HT-29 (cell line): ENCODE results near the gene DCAF17. TPM values are rescaled to one million over a fixed set of nuclear protein-coding genes. Genes with fewer than 3 reads are reported as not detected.

Experiments used
- DNase-seq: peaks from one replicate; pipeline ENCODE4 v3.0.0-alpha.2; 2015; ENCODE audit warnings: low spot score
- total RNA-seq: library from RNA; depleted of rRNA; stranded (reverse); fragments of >200 nt; shearing (Covaris generic); gene quantifications from 2 replicates; pipeline ENCODE4 v1.2.3, GENCODE V29; 2014; rRNA removed

Gene DCAF17, protein sequence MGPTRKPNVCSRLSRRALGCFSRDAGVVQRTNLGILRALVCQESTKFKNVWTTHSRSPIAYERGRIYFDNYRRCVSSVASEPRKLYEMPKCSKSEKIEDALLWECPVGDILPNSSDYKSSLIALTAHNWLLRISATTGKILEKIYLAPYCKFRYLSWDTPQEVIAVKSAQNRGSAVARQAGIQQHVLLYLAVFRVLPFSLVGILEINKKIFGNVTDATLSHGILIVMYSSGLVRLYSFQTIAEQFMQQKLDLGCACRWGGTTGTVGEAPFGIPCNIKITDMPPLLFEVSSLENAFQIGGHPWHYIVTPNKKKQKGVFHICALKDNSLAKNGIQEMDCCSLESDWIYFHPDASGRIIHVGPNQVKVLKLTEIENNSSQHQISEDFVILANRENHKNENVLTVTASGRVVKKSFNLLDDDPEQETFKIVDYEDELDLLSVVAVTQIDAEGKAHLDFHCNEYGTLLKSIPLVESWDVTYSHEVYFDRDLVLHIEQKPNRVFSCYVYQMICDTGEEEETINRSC
- total RNA-seq = 3.8 and 4.4 TPM in 2 replicates

DNA sequence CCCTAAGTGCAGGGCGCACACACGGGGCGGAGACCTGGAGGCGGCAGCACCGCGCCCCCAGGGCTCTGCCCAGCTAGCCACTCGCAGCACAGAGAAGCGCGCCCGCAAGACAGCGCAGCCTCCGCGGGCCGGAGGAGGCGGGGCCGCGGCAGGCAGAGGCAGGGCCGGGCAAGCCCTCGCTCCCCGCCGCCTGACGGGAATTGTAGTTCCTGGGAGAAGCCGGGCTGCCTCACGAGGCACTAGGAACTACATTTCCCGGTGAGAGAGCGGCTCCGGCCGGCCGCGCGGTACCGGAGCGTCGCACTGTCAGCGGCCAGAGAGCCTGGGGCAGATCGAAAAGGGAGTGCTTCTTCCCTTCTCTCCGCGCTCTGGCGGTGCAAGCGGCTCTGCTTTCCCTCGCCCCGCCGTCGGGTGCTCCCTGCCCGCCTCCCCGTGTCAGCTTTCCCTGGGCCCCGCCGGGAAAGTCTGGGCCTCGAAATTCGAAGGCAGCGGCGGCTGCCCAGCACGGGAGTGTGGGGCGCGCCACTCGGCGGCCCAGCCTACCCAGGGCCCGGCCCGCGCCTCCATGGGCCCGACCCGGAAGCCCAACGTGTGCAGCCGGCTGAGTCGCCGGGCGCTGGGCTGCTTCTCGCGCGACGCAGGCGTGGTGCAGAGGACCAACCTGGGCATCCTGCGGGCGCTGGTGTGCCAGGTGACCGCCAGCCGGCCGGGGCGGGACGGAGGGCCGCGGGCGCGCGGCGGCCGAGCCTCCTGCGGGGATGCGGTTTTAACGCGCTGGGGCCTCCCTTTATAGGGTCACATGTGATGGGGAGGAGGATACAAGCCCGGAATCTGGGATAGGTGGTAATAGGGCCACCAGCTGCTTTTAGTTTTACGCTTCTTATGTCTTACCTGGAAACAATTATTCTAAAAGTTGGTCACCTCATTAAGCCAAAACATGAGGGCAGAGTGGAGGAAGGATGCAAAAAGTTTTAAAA is at the start of gene DCAF17:
TSS of gene DCAF17 (plus strand) at position 214 of the 977 bp plus-strand sequence. CDS start at position 566, 352 bp downstream.
- DNase-seq = peak; percentile 97

DNA sequence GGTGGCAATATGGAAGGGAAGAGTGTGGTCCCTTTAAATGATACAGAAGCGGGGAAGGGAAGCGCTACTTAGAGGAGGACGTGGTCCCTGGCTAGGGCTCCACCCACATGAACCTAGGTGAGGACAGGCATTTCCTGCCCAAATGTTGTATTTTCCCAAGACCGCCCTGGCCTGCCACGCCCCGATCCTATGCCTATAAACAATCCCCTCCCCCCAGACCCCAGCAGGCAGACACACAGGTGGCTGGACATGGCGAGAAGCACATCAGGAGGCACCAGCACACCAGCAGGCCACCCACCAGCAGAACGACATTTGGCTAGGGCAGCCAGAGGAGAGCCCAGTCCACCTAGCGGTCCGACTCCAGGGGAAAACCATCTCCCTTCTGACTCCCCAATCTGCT is 47.4 kb upstream of the DCAF17 start:
- DNase-seq = no peak

DNA sequence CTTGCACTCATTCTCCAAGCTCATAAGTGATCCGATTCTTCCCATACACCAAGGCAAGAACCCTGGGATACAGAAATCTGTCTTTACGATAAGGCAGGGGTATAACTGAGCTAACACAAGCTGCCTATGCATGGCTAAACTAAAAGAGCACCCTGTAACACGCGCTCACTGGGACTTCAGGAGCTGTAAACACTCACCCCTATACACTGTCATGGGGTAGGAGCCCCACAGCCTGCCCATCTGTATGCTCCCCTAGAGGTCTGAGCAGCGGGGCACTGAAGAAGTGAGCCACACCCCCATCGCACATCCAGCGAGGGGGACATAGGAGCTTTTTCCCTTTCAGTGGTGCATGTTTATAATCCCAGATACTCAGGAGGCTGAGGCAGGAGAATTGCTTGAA is 47.0 kb upstream of the DCAF17 start:
- DNase-seq = no peak

DNA sequence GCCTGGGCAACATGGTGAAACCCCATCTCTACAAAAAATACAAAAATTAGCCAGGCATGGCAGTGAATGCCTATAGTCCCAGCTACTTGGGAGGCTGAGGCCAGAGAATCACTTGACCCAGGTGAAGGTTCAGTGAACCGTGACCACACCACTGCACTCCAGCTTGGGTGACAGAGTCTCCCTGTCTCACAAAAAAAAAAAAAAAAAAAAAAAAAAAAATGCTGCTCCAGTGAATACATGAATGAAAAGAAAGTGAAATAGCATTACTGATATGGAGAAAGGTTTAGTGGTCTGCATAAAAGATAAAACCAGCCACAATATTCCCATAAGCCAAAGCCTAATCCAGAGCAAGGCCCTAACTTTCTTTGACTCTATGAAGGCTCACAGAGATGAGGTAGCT is 44.7 kb upstream of the DCAF17 start:
- DNase-seq = no peak

DNA sequence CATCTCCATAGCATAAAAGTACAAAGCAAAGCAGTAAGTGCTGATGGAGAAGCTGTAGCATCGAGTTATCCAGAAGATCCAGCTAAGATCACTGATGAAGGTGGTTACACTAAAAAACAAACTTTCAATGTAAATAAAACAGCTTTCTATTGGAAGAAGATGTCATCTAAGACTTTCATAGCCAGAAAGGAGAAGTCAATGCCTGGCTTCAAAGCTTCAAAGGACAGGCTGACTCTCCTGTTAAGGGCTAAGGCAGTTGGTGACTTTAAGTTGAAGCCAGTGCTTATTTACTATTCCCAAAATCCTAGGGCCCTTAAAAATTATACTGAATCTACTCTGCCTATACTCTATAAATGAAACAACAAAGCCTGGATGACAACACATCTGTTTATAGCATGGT is 44.2 kb upstream of the DCAF17 start:
- DNase-seq = no peak

DNA sequence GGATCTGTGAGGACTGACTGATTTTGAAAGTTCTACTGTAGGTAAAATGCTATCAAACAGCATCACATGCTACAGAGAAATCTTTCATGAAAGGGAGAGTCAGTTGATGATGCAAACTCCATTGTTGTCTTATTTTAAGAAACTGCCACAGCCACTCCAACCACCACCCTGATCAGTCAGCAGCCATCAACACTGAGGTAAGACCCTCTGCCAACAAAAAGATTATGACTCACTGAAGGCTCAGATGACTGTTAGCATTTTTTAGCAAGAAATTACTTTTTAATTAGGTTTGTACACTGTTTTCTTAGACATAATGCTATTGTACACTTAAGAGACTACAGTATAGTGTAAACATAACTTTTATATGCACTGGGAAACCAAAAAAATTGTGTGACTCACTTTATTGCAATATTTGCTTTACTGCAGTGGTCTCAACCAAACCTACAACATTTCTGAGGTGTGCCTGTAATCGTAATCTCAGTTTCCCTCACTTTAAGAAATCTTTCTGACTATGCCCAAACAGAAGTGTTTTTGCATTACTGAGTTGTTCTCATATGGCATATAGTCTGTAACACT is 43.0 kb upstream of the DCAF17 start:
- no peak for DNase-seq

DNA sequence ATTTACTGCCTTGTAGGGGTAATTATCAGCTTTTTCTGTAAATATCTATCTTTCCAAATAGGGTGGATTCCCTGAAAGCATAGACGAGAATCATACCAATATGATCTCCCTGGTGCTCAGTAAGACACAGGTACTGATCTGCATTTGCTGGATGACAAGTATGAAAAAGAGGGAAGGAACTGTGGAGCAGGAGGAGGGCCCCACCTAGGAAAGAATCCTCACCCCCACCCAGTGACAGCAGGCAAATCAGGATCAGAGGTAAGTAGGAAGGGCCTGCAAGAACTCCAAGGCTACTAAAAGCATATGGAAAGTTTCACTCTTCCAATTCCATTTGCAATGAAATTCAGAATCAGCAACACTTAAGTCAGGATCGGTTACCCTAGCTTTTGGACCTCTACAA is 42.5 kb upstream of the DCAF17 start:
- DNase-seq = no peak

DNA sequence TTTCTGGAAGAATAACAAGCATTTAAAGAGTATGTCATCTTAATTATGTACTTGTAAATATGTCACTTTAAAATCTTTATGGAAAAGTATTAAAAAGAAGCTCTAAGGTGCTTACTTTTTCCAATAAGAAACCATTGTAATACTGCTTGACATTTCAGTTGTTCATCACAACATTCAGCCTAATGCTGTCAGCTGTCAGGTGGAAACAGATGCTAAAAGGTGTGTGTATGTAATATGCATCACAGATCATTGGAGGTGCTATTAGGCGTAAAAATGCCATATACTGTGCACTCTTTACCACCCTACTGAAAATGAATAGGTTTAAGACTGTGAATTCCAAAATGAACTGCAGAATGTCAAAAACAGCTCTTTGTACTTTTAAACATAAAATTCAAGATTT is 40.5 kb upstream of the DCAF17 start:
- no peak for DNase-seq

DNA sequence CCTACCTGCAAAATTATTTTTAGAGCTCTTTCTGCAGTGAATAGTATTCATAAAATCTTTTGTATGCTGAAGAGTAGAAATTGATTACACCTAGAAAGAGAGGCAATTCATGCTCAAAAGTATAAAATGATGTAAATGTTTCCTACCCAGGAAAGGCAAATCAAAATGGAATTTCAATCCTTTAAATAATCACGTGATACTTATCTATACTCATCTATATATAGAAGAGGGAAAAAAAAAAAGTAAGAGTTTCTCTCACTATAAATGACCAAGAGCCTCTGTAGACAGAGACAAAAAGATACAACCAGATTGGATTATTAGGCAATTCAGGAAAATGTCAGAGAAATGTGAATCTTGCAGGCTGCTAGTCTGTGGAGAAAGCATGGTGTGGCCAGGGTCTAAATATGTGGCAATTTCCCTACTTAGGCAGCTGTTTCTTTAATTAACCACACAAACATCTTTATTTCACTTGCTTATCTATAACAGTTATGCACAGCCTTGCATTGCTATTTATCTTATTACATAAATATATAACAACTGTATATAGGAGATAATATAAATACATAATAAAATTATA is 39.8 kb upstream of the DCAF17 start:
- no peak for DNase-seq

DNA sequence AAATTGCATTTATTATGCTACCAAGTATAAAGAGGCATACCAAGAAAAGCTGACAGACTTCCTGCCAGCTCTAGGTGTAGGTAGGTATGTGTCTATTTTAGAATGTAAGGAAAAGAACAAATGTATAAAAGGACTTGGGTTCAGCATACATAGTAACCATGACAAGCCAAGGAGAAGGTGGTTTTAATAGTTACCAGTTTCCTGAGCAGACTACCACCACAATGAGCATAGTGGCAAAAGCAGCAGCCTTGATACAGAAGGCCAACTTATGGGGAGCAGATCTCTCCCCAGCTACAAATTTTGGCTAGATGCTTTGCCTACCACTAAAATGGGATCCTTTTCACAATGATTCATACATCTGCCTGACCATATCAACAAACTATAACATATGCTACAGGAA is 34.7 kb upstream of the DCAF17 start:
- DNase-seq = no peak

DNA sequence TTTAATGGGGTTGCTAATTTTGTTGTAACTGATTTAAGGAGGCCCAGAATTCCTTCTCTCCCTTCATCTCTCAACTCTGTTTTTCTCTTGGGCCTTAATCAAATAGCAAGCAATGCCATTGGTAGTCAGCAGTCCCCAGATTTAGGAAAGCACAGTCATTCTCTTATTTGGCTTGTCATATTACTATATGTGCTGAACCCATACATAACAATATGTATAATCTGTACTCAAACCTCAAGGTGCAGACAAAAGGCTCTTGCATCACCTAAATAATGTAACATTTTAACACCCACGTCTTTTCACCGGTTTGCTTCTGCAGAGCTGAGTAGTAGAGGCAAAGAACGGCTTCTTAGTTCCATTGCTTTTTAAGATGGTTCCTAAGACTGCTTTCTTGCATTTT is 33.6 kb upstream of the DCAF17 start:
- DNase-seq = no peak

DNA sequence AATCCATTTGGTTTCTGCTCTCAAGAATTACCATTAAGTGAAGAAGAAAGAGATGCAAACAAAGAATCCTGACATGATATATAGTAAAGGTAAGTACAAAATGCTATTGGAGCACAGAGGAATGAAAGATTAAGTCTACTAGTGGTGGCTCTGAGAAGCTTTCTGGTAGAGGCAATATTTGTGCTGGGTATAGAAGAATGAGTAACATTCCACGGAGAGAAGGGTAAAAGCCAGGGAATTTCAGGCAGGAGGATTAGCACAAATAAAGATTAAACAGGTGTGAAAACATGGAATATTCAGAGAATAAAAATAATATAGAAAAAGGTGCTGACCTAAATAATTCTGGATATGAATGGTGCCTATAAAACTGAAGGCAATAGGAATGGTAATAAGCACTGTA is 32.1 kb upstream of the DCAF17 start:
- no peak for DNase-seq

DNA sequence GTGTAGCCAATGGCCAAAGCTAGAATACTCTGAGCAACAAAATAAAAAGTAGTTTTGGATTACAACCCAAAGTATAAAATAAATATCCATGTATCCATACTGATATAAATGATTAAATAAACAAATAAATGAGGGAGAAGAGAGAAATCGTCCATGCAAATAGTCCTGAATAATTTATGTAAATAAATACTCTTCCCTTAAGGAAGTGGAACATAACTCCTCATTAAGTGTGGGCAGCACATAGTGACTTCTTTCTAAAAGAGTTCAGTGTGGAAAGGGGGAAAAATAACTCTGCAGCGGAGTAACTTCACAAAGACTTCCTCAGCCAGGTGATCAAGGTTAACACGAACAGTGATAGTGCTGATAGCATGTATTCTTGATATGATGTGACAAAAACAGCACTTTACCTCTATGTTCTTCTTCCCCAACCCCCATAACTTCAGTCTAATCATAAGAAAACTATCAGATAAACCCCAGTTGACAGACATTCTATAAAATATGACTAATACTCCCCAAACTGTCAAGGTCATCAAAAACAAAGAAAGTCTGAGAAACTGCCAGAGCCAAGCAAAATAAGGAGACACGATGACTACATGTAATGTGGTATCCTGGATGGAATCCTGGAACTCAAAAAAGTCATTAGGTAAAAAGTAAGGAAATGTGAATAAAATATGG is 31.0 kb upstream of the DCAF17 start:
- no peak for DNase-seq

DNA sequence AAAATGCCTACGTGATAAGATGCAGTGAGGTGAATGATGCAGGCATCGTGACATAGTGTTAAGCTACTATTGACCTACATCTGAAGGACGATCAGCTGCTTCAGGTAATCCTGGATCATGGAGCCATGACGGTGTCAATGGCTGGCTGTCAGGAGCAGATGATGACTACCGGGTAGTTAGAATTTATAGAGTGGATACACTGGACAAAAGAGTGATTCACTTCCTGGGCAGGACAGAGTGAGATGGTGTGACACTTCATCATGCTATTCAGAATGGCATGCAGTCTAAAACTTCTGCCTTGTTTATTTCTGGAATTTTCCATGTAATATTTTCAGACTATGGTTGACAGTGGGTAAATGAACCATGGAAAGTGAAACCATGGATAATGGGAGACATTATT is 29.8 kb upstream of the DCAF17 start:
- no peak for DNase-seq

DNA sequence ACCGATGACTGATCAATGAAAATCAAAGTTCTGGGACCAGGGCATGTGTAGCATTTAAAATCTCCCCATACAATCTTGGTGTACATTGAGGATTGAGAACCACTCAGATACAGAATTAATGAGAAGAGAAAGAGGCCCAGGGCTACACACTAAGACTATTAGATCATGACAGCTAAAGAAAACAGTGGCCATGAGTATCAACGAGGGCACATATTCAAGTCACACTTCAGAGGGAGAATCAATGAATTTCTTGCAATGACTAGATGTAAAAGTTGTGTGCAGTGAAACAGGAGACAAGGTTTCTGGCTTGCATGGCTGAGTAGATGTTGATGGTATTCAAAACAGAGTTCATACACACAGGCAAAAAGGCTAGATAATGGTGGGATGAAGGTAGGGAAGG is 29.3 kb upstream of the DCAF17 start:
- DNase-seq = no peak

DNA sequence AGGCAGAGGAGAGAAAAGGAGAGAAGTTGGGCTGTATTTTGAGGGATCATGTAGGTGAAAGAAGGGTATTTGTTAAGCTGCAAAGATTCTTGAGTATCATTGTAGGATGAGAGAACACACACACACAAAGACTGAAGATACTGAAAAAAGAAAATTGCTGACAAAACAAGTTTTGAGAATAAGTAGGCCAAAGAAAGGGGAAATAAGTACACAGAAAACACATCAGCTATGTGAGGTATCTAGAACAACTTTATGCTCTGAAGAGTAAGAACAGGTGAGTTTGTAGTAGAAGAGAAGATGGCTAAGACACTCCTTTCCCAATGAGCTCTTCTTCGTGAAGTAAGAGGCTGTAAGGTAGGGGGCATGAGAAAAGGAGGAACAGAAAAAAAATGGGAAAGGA is 28.5 kb upstream of the DCAF17 start:
- no peak for DNase-seq

DNA sequence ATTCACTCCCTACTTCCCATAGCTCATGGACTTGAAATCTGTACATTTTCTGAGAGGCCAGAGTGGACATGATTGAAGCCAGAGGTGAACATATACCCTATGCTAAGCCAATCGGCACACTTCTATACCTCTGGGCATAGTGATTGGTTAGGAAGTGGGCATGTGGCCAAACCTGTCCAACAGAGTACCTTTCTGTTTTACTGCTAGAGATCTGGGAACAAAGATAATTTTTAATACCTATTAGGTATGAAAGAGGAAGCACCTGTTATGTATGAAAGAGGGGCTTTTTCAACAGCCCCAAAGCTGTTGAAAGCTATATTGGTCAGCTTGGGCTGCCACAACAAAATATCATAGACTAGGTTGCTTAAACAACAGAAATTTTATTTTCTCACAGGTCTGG is 28.0 kb upstream of the DCAF17 start:
- DNase-seq = no peak

DNA sequence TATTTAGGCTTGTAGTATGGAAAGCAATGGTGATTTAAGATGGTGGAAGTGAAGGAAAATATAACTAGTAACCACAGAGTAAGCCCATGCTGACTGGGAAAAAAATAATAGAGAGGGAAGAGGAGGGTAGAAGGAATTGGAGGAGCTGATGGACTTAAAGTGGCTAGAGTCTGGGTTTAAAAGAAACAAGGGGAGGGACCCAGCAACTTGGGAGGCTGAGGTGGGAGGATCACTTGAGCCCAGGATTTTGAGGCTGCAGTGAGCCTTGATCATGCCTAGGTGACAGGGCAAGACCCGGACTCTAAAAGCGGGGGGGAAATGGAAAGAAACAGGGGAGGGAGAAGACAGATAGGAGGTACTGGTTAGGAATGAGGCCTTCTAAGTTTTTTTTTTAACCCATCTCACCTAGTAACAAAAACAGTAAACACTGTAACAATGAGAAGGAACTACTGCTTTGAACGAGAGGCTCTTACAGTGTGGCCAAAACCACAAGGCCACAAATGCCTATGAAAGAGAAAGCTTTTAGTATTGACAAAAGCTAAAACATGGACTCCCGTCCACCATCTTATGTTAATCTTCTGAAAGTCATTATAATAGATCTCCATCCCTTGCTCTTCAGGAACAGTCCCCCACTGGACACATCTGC is 26.9 kb upstream of the DCAF17 start:
- no peak for DNase-seq

DNA sequence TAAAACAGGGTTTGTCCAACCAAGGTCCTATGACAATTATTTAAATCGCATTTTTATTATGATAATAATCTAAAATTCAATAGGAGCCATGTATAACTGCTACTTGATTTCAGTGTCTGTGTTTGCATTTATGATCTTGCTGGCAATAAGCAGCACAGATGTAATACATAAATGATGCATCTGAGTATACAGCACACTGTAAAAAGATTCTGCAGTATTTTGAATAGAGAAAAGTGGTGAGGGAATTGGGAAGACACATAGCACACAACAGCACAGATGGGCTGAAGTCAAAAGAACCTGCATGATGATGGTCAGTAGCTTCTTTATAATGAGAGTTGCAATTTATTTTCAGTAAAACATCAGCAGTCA is 26.4 kb upstream of the DCAF17 start:
- no peak for DNase-seq

DNA sequence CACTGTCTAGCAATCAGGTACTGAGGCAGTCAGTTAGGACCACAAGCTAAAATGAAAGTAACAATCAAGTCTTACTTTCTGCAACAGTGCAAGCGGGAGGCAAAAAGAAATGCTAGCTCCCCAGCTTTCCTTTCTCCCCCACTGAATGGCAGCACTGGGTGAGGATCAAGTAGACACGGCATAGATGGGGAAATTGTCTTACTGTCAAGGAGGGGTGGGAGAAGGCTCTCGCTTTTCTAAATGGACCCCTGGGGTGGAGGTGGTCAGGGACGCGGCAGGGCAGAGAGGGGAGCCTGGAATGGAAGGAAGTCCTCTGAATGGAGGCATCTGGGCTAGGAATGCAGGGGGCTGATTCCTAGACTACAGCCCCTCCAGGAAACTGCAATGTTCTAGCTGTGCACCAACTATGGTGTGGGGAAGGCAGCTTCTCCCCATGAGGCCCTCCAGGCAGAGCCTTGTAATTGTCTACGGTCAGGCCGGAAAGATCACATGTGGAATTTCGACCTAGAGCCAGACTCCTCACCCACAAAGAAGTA is 24.5 kb upstream of the DCAF17 start:
- DNase-seq = no peak
